ENCODE results near the gene UNG.

DNA sequence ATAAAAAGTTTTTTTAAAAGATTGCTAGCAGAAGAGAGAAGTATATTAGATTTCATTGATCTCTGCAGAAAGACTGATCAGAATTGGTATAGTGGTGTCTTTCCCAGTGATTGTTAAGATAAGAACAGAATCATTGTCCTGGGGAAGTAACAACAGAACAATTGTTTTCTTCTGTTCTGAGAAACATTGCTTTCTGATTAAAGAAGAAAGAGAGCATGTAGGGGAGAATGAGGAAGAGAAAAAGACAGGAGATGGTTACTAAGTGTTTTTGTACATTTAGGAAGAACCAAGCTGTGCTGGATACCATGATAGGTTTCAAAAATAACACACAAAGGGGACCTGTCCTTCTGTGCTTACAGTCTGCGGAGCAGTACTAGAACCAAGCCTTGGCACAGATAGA is 40.0 kb upstream of the UNG start:
- no peak for TF ChIP-seq NRF1 (IDR thresholded peaks at IDR 0.05; ENCODE audit: low read depth, low read length)
- TF ChIP-seq, protein P1, sequence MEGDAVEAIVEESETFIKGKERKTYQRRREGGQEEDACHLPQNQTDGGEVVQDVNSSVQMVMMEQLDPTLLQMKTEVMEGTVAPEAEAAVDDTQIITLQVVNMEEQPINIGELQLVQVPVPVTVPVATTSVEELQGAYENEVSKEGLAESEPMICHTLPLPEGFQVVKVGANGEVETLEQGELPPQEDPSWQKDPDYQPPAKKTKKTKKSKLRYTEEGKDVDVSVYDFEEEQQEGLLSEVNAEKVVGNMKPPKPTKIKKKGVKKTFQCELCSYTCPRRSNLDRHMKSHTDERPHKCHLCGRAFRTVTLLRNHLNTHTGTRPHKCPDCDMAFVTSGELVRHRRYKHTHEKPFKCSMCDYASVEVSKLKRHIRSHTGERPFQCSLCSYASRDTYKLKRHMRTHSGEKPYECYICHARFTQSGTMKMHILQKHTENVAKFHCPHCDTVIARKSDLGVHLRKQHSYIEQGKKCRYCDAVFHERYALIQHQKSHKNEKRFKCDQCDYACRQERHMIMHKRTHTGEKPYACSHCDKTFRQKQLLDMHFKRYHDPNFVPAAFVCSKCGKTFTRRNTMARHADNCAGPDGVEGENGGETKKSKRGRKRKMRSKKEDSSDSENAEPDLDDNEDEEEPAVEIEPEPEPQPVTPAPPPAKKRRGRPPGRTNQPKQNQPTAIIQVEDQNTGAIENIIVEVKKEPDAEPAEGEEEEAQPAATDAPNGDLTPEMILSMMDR (IDR thresholded peaks at IDR 0.05; ENCODE audit: control extremely low read depth in 1 of 3, insufficient read depth in 1 of 3, low read depth in 1 of 3, low read length in 3 of 3): no peak
- TF ChIP-seq ZNF274 (IDR thresholded peaks at IDR 0.05; ENCODE audit: borderline replicate concordance, extremely low read depth, low read length): no peak
- no peak for TF ChIP-seq POLR2A (IDR thresholded peaks at IDR 0.05; ENCODE audit: control extremely low read depth in 1 of 2, low read depth in 2 of 2, low read length in 2 of 2)
- no peak for TF ChIP-seq GABPA (IDR thresholded peaks at IDR 0.05; ENCODE audit: borderline replicate concordance, insufficient read depth, low read length)
- no peak for TF ChIP-seq EZH2 (IDR thresholded peaks at IDR 0.05; ENCODE audit: low read depth, low read length, severe bottlenecking)
- TF ChIP-seq SUZ12 (IDR thresholded peaks at IDR 0.05; ENCODE audit: low read length): no peak
- TF ChIP-seq POLR2AphosphoS5 (IDR thresholded peaks at IDR 0.05; ENCODE audit: low read depth, low read length): no peak
- TF ChIP-seq, protein P2, sequence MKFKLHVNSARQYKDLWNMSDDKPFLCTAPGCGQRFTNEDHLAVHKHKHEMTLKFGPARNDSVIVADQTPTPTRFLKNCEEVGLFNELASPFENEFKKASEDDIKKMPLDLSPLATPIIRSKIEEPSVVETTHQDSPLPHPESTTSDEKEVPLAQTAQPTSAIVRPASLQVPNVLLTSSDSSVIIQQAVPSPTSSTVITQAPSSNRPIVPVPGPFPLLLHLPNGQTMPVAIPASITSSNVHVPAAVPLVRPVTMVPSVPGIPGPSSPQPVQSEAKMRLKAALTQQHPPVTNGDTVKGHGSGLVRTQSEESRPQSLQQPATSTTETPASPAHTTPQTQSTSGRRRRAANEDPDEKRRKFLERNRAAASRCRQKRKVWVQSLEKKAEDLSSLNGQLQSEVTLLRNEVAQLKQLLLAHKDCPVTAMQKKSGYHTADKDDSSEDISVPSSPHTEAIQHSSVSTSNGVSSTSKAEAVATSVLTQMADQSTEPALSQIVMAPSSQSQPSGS (IDR thresholded peaks at IDR 0.05; ENCODE audit: low read length): no peak
- no peak for TF ChIP-seq TAF1 (IDR thresholded peaks at IDR 0.05; ENCODE audit: low read depth, low read length)
